DND-41 (cell line): ENCODE measurements around the gene EPHB1.

ENCODE experiments used
- ATAC-seq: fragments of 200-7000 bp; cut with Tn5 transposase; 3 replicates; pipeline ENCODE4 v1.9.1; 2021; ENCODE audit warnings: low read depth; ENCODE audit not compliant: insufficient read depth
- DNase-seq: peaks from one replicate; pipeline ENCODE4 v3.0.0-alpha.2; 2020
- H2AFZ ChIP-seq: 2 replicates; pipeline ENCODE4 v1.6.0; 2012; ENCODE audit warnings: low read depth, low read length
- H3K27ac ChIP-seq: 2 replicates; pipeline ENCODE4 v1.5.1; 2012; ENCODE audit warnings: low read length, inconsistent platforms
- H3K27me3 ChIP-seq: fragments of 200-600 bp; sonication (generic); 2 replicates; pipeline ENCODE4 v1.6.0; 2012; ENCODE audit warnings: low read length, mild to moderate bottlenecking, inconsistent platforms; ENCODE audit not compliant: insufficient read depth, poor library complexity
- H3K36me3 ChIP-seq: 2 replicates; pipeline ENCODE4 v1.5.1; 2012; ENCODE audit warnings: low read length, inconsistent platforms; ENCODE audit not compliant: insufficient read depth
- H3K4me1 ChIP-seq: 2 replicates; pipeline ENCODE4 v1.5.1; 2012; ENCODE audit warnings: mild to moderate bottlenecking, low read length; ENCODE audit not compliant: insufficient read depth
- H3K4me2 ChIP-seq: 2 replicates; pipeline ENCODE4 v1.6.0; 2012; ENCODE audit warnings: mild to moderate bottlenecking, moderate library complexity, low read length, inconsistent platforms; ENCODE audit not compliant: insufficient read depth
- H3K4me3 ChIP-seq, 2 experiments: fragments of 200-600 bp in 1 of 2; shearing (Covaris generic) in 1 of 2; 2 replicates each; pipeline ENCODE4 v1.5.1; 2012 to 2016; ENCODE audit warnings: inconsistent platforms in 2 of 2, low read length in 2 of 2, mild to moderate bottlenecking in 2 of 2, low read depth in 1 of 2, moderate library complexity in 1 of 2
- H3K79me2 ChIP-seq: 2 replicates; pipeline ENCODE4 v1.6.0; 2012; ENCODE audit warnings: low read length, inconsistent platforms; ENCODE audit not compliant: insufficient read depth
- H3K9ac ChIP-seq: 2 replicates; pipeline ENCODE4 v1.6.0; 2012; ENCODE audit warnings: low read depth, mild to moderate bottlenecking, inconsistent platforms, low read length, moderate library complexity
- H3K9me3 ChIP-seq: 2 replicates; pipeline ENCODE4 v1.5.1; 2012; ENCODE audit warnings: low read length, moderate library complexity, mild to moderate bottlenecking, inconsistent platforms; ENCODE audit not compliant: insufficient read depth, severe bottlenecking
- H4K20me1 ChIP-seq: 2 replicates; pipeline ENCODE4 v1.6.0; 2012; ENCODE audit warnings: low read length; ENCODE audit not compliant: insufficient read depth
- EZH2 ChIP-seq: IDR thresholded peaks from 3 replicates; pipeline ENCODE4 v1.6.1; 2012; ENCODE audit warnings: borderline replicate concordance, low read depth, mild to moderate bottlenecking, moderate library complexity, low read length, inconsistent platforms; ENCODE audit not compliant: severe bottlenecking
- TF ChIP-seq, protein P1 (sequence below): IDR thresholded peaks from 2 replicates; pipeline ENCODE4 v1.5.1; 2012; ENCODE audit warnings: borderline replicate concordance, low read length, moderate library complexity, mild to moderate bottlenecking; ENCODE audit not compliant: poor library complexity, severe bottlenecking; ENCODE audit errors: extremely low read depth

The EPHB1 gene

DNA sequence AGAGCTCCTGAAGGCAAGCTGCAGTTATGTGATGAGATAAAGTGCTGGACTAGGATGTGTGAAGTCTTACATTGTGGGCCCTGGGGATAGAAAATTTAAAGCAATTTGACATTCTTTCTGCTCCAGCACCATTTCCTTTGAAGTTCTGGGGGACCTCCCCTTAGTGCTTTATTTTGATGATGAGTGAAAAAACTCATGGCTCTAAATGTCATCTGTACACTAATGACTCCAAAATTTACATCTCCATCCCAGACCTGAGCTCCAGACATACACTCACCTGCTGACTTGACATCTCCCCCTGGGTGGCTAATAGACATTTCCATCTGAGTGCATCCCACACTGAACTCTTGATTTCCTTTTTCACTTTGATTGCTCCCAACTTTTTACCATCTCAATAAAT, 276.4 kb downstream of the EPHB1 start:
- TF ChIP-seq, protein P1, sequence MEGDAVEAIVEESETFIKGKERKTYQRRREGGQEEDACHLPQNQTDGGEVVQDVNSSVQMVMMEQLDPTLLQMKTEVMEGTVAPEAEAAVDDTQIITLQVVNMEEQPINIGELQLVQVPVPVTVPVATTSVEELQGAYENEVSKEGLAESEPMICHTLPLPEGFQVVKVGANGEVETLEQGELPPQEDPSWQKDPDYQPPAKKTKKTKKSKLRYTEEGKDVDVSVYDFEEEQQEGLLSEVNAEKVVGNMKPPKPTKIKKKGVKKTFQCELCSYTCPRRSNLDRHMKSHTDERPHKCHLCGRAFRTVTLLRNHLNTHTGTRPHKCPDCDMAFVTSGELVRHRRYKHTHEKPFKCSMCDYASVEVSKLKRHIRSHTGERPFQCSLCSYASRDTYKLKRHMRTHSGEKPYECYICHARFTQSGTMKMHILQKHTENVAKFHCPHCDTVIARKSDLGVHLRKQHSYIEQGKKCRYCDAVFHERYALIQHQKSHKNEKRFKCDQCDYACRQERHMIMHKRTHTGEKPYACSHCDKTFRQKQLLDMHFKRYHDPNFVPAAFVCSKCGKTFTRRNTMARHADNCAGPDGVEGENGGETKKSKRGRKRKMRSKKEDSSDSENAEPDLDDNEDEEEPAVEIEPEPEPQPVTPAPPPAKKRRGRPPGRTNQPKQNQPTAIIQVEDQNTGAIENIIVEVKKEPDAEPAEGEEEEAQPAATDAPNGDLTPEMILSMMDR = no peak
- no peaks in the 10 kb centered on the region for H3K27me3 ChIP-seq
- DNase-seq = no peak
- H3K4me2 ChIP-seq = no peak overlapping the region
- H4K20me1 ChIP-seq = no peaks in the 10 kb centered on the region
- no peaks in the 10 kb centered on the region for H3K79me2 ChIP-seq
- no peak overlapping the region for H3K27ac ChIP-seq
- no peak overlapping the region for H2AFZ ChIP-seq
- H3K36me3 ChIP-seq = no peaks in the 10 kb centered on the region
- no peak for ATAC-seq
- no peak overlapping the region for H3K4me3 ChIP-seq
- H3K4me1 ChIP-seq = peaks cover 14% of the 10 kb centered on the region
- no peaks in the 10 kb centered on the region for H3K9me3 ChIP-seq
- no peak overlapping the region for H3K9ac ChIP-seq

DNA sequence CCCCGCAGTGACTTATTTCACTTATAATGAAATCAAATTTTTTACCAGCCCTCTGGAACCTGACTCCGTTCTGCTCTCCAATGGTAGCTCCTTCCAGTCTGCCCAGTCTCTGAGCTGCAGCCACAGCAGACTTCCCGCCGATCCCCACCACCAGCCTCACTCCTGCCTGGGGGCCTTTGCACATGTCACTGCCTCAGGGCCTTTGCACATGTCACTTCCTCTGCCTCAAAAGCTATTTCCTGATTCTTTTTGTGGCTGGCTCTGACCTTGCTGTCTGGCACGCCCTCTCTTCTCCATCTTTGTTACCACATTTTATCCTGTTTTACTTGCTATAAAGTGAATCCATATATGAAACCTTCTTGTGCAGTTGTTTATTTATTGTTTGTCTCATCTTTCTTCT, 277.4 kb downstream of the EPHB1 start:
- Histone ChIP-seq H4K20me1 (no peaks in the 10 kb centered on the region), H2AFZ (no peak overlapping the region), H3K36me3 (no peaks in the 10 kb centered on the region), H3K9me3 (no peaks in the 10 kb centered on the region), H3K79me2 (no peaks in the 10 kb centered on the region), H3K4me2 (no peak overlapping the region), H3K27me3 (no peaks in the 10 kb centered on the region), H3K27ac (no peak overlapping the region), H3K9ac (no peak overlapping the region), H3K4me3 (no peak overlapping the region), H3K4me1 (peaks cover 7% of the 10 kb centered on the region)
- no peak; the same call in 2 of the 3 replicates for ATAC-seq
- TF ChIP-seq, protein P1 = no peak
- TF ChIP-seq EZH2 = no peak
- DNase-seq = peak; percentile 14

DNA sequence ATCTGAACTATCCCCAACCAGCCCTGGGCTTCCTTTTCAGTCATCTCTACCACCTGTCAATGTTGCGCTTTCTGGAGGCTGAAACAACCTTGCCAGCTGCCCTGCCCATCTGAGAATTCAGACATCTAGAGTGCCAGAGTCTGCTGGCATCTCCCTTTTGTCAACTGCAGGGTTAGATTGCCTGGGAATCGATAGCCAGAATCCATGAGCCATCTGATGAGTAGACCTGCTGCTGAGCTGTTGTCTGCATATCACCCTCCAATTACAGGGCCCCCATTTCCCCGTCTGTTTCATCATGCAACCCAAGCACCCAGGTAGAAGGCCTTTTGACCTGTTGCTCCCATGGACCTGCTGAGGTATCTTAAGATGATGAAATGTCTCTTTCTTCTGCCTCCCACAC, 280.1 kb downstream of the EPHB1 start:
- H3K4me3 ChIP-seq = no peak overlapping the region
- no peak overlapping the region for H3K4me2 ChIP-seq
- H3K27ac ChIP-seq = no peak overlapping the region
- no peak overlapping the region for H2AFZ ChIP-seq
- no peaks in the 10 kb centered on the region for H3K79me2 ChIP-seq
- H3K36me3 ChIP-seq = no peaks in the 10 kb centered on the region
- ATAC-seq (no peak), DNase-seq (no peak)
- no peaks in the 10 kb centered on the region for H4K20me1 ChIP-seq
- no peaks in the 10 kb centered on the region for H3K4me1 ChIP-seq
- no peaks in the 10 kb centered on the region for H3K9me3 ChIP-seq
- no peak for TF ChIP-seq EZH2
- TF ChIP-seq, protein P1 = no peak
- no peak overlapping the region for H3K9ac ChIP-seq
- no peaks in the 10 kb centered on the region for H3K27me3 ChIP-seq

DNA sequence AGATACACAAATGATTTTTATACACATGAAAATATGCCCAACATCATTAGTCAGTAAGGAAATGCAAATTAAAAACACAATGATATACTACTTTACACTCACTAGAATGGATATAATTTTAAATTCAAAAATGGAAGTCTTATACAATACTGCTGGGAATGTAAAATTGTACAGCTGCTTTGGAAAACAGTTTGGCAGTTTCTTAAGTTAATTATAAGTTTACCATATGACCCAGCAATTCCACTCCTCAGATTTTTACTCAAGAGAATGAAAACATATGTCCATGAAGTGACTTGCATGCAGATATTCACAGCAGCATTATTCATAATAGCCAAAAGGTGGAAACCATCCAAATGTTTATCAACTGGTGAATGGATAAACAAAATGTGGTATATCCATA, 281.3 kb downstream of the EPHB1 start:
- no peak for ATAC-seq
- Histone ChIP-seq H2AFZ (no peak overlapping the region), H3K4me3 (no peak overlapping the region)

More for the DNA sequence above, 281.3 kb downstream of the EPHB1 start:
- Histone ChIP-seq H3K4me2 (no peak overlapping the region), H3K79me2 (no peaks in the 10 kb centered on the region), H3K9ac (no peak overlapping the region), H3K9me3 (no peaks in the 10 kb centered on the region), H4K20me1 (no peaks in the 10 kb centered on the region), H3K27ac (no peak overlapping the region), H3K27me3 (no peaks in the 10 kb centered on the region), H3K36me3 (no peaks in the 10 kb centered on the region), H3K4me1 (no peaks in the 10 kb centered on the region)
- TF ChIP-seq EZH2 = no peak
- TF ChIP-seq, protein P1 = no peak
- DNase-seq = no peak
